MCF 10A (cell line): ENCODE measurements around the gene CBFA2T3. TPM values are rescaled to one million over a fixed set of nuclear protein-coding genes. Genes with fewer than 3 reads are reported as not detected.

ENCODE experiments used
- BruUV-seq: library from RNA; stranded (reverse); fragments of 400-500 nt; replicated peaks from 2 replicates; lab custom pipeline; 2021; lab: Mats Ljungman, UMichigan
- CTCF ChIA-PET: fragments of 300-600 bp; sonication (Branson Sonifier 250); formaldehyde crosslinking; extraction: SDS; loops from one replicate; lab custom pipeline; 2021; ENCODE audit warnings: antibody characterized with exemption, inconsistent platforms; lab: Yijun Ruan, JAX
- POLR2A ChIA-PET: fragments of 300-600, 350-650 bp; sonication (Branson Sonifier 250); formaldehyde crosslinking; extraction: SDS; loops from one replicate; lab custom pipeline; 2020; ENCODE audit warnings: antibody characterized with exemption, inconsistent platforms; lab: Yijun Ruan, JAX
- DNase-seq: peaks from one replicate; pipeline ENCODE4 v3.0.0-alpha.2; 2018; ENCODE audit not compliant: unreplicated experiment
- H3K27ac Mint-ChIP-seq: one replicate; pipeline ENCODE4 v1.8.0; 2022; ENCODE audit warnings: mild to moderate bottlenecking, low read depth, mixed read lengths; ENCODE audit not compliant: unreplicated experiment
- H3K27me3 Mint-ChIP-seq: one replicate; pipeline ENCODE4 v1.8.0; 2022; ENCODE audit warnings: mixed read lengths; ENCODE audit not compliant: insufficient read depth, unreplicated experiment
- H3K36me3 Mint-ChIP-seq: one replicate; pipeline ENCODE4 v1.8.0; 2022; ENCODE audit warnings: mild to moderate bottlenecking, moderate library complexity, mixed read lengths; ENCODE audit not compliant: insufficient read depth, unreplicated experiment
- H3K4me1 Mint-ChIP-seq: one replicate; pipeline ENCODE4 v1.8.0; 2022; ENCODE audit warnings: mixed read lengths; ENCODE audit not compliant: insufficient read depth, unreplicated experiment
- H3K4me3 Mint-ChIP-seq: one replicate; pipeline ENCODE4 v1.8.0; 2022; ENCODE audit warnings: mild to moderate bottlenecking, moderate library complexity, mixed read lengths; ENCODE audit not compliant: unreplicated experiment
- H3K9me3 Mint-ChIP-seq: one replicate; pipeline ENCODE4 v1.8.0; 2022; ENCODE audit warnings: mixed read lengths; ENCODE audit not compliant: unreplicated experiment
- CTCF ChIP-seq: fragments of 200-600 bp; IDR thresholded peaks from one replicate; pipeline ENCODE4 v1.8.0; 2022; ENCODE audit warnings: antibody characterized with exemption, mild to moderate bottlenecking; ENCODE audit not compliant: unreplicated experiment
- intact Hi-C: fragments of 100-400 bp; cut with micrococcal nuclease; formaldehyde crosslinking; loops from 2 replicates; pipeline ENCODE4 v1.14.1; 2022
- total RNA-seq: library from RNA; stranded (reverse); gene quantifications from 2 replicates; pipeline ENCODE4 v1.2.3, GENCODE V29; 2022

CBFA2T3 gene
- total RNA-seq, 1 experiment from 2014 or later = not detected

GRCh38 chr16:88941913-88942909 lies 34.8 kb downstream of the CBFA2T3 start:
- BruUV-seq = no TSS peak

GRCh38 chr16:88940862-88941817 lies 35.9 kb downstream of the CBFA2T3 start:
- Mint-ChIP-seq H3K27ac (no peak overlapping the region), H3K4me1 (no peaks in the 10 kb centered on the region), H3K9me3 (no peaks in the 10 kb centered on the region), H3K4me3 (no peak overlapping the region), H3K36me3 (no peaks in the 10 kb centered on the region), H3K27me3 (peaks cover 35% of the 10 kb centered on the region)
- TF ChIP-seq CTCF = no peak
- DNase-seq = no peak
- ChIA-PET CTCF (no interaction called here), POLR2A (no interaction called here)
- intact Hi-C loops = no loop called here
- no TSS peak for BruUV-seq

More at GRCh38 chr16:88941913-88942909, 34.8 kb downstream of the CBFA2T3 start:
- Mint-ChIP-seq H3K27ac (no peak overlapping the region), H3K4me3 (no peak overlapping the region), H3K9me3 (no peaks in the 10 kb centered on the region), H3K27me3 (peaks cover 46% of the 10 kb centered on the region), H3K36me3 (no peaks in the 10 kb centered on the region), H3K4me1 (no peaks in the 10 kb centered on the region)
- no peak for DNase-seq
- intact Hi-C loops = no loop called here
- ChIA-PET CTCF (no interaction called here), POLR2A (no interaction called here)
- no peak for TF ChIP-seq CTCF

- BruUV-seq = no TSS peak
- H3K9me3 Mint-ChIP-seq = no peaks in the 10 kb centered on the region
- no peak for TF ChIP-seq CTCF
- ChIA-PET CTCF (no interaction called here), POLR2A (no interaction called here)
- H3K27ac Mint-ChIP-seq = no peak overlapping the region
- H3K4me1 Mint-ChIP-seq = no peaks in the 10 kb centered on the region
- H3K36me3 Mint-ChIP-seq = no peaks in the 10 kb centered on the region
- intact Hi-C loops = no loop called here
- peaks cover 26% of the 10 kb centered on the region for H3K27me3 Mint-ChIP-seq
- H3K4me3 Mint-ChIP-seq = no peak overlapping the region
- DNase-seq = no peak
These were observed 36.8 kb downstream of the CBFA2T3 start for GRCh38 chr16:88939972-88940861.
